HG03439 (cell line): Measurements from ENCODE around the gene TRNAU1AP.

Source experiments
- ATAC-seq: cut with Tn5 transposase; IDR thresholded peaks from one replicate; pipeline ENCODE4 v1.9.1; 2021; ENCODE audit warnings: mild to moderate bottlenecking, moderate library complexity; ENCODE audit not compliant: unreplicated experiment

Gene TRNAU1AP

GRCh38 chr1:28604411-28604810 is 51.5 kb downstream of the TRNAU1AP start:
- no peak for ATAC-seq

- no peak for ATAC-seq
These were observed 52.1 kb downstream of the TRNAU1AP start for GRCh38 chr1:28604962-28605361.

GRCh38 chr1:28606771-28607170 is 53.9 kb downstream of the TRNAU1AP start:
- ATAC-seq: no peak

- no peak for ATAC-seq
These were observed 60.3 kb downstream of the TRNAU1AP start for GRCh38 chr1:28613175-28613574.
